ENCODE measurements around the gene BCAS3. TPM values are rescaled to one million over a fixed set of nuclear protein-coding genes. Genes with fewer than 3 reads are reported as not detected.
"Not testable (repeated sequence)": the region's sequence is repeated elsewhere in the genome, so short reads cannot be mapped to it uniquely, and the experiment has no call there.

BCAS3 gene
- total RNA-seq, 1 experiment from 2014 or later, result 9.3 TPM

DNA sequence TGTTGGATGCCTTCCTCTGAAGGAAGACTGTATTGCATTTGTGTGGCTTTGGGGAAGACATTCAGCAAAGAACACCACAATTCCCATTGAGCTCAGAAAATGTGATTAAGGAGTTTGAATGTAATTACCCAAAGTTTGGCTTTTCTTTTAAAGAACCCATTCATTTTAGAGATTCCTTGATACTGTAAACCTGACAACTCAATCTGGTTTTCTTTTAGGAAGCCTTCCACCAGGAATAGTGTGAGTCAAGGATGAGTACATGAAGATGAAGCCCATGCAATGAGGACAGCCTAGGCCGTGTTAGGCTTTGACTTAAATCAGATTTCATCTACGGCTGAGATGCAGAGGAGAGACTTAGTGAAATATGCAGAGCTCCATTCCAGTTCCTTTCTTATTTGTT, 450.3 kb downstream of the BCAS3 start:
- DNase-seq (ENCODE audit: low read depth), result no peak

DNA sequence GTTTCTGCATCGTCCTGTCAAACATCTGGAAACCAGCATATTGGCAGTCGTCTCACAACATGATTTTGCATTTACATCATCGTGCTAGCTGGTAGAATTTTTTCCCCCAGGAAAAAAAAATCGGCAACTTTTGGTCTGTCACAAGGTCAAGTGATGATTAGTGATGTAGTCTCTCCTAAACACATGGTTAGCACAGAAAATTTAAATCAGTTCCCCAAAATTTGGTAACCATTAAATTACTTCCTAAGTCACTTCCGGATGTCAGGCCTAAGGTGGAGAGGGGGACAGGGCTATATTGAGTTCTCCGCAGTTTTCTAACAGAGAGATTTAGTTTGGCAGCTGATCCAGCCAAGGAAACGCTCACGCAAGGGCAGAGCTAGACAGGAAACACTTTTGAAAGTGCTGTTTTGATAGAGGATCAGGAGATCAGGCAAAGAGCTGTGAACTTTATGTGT, 451.0 kb downstream of the BCAS3 start:
- no peak for DNase-seq (ENCODE audit: low read depth)

DNA sequence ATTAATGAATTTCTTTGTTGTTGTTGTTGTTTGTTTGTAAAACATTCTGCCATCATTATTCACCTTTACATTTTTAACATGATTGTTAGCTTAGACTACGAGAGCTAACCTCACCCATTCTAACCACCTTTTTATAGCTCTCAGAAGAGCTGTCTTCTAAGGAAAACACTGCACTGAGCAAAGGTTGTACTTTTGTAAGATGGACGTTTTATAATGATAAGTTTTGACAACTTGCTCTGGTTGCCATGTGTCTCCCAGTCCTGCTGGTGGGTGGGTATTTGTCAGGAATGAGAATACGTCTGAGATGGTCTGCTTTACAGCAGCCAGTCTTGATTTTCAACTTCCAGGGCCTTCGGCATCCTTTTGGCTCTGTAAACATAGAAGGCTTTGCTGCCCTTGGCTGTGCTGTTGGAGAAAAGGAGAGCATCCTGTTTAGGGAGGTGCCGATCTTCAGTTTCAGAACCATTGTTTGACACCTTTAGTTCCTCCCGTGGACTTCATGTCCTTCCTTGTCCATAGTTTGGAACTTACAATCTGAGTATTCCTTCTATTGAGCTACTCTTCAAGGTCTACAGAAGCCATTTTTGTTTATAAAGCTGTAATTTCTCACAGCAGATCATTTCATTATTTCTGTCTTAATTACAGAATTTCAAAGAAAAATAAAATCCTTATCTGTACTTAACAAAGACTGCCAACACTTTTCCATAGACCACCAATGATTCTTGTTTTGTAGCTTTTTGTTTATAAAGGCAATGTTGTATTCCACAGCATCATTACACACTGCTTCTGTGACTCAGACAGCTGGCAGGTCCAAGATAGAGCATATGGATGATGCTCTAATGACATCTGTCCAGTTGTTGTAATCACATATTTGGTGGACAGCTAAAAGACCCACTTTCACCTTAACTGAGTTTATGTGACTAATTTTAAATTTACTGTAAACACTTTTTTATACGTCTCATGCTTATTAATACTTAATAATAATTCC, 451.9 kb downstream of the BCAS3 start:
- DNase-seq (ENCODE audit: low read depth), result no peak

DNA sequence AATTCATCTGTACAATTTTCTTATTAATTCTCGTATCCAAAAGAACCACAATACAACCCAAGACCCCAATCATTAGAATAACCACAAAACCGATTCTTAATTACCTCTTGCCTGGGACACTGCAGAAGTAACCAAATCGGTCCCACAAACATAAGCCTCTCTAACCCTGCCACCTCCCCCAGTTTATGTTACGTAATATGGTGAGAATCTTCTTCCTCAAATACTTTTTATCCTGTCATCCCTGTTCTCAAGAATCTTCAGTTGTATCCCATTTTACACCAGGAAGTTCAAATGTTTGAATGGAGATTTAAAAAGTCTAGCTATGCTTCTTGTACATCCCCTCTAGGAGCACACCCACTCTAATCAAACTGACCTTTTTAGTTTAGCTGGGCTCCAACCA, 452.7 kb downstream of the BCAS3 start:
- no peak for DNase-seq (ENCODE audit: low read depth)

DNA sequence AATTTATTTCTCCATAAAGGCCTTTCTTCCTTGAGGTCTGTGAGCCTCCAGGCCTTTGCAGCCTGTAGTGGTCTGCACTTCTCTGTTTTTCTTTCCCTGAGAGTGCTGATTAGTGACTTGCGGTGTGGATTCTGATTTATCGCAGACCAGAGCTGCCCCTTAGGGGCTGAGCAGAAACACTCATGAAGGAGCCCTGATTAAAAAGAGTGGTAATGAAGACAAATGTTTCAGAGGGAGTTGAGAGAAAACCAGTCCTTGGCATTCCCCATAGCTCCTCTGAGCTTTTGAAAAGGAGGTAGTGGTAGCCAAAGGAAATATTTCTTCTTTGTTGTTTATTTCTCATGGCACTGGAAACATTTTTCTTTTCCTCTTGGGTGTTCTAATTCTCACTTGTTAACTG, 453.9 kb downstream of the BCAS3 start:
- DNase-seq (ENCODE audit: low read depth), result no peak

DNA sequence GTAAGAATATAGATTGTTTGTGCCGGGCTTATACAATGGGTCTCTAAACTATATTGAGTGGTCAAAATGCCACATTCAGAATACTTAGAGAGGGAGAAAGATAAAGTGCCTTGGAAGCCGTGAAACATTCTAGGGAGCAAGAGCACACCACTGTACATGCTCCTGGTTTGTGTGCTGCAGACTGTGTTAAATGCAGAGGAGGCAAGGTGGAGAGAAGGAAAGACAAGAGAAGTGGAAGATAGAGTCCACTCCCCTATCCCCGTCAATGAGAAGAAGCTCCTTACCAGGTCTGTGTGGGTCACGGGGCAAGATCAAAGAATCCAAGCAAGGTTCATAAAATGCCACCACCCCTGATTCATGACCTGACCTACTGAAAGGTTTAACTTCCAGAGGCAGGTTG, 454.9 kb downstream of the BCAS3 start:
- DNase-seq (ENCODE audit: low read depth), result no peak

DNA sequence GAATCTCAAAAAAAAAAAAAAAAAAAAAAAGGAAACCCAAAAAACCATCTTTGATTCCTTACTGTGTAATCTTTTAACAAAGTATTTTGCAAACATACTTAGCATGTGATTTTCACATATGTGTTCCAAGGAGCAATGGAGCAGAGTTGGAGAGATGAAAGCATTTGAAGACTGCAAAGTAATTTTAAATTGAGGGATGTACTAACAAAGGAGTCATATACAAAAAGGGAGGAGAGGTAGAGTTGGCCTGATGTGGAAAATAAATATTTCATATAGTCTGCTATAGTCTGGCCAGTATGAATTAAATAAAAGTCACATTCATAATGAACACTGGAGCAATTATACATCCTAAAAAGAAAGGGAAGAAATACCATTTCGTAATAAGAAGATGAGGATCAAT, 456.2 kb downstream of the BCAS3 start:
- no peak for DNase-seq (ENCODE audit: low read depth)

DNA sequence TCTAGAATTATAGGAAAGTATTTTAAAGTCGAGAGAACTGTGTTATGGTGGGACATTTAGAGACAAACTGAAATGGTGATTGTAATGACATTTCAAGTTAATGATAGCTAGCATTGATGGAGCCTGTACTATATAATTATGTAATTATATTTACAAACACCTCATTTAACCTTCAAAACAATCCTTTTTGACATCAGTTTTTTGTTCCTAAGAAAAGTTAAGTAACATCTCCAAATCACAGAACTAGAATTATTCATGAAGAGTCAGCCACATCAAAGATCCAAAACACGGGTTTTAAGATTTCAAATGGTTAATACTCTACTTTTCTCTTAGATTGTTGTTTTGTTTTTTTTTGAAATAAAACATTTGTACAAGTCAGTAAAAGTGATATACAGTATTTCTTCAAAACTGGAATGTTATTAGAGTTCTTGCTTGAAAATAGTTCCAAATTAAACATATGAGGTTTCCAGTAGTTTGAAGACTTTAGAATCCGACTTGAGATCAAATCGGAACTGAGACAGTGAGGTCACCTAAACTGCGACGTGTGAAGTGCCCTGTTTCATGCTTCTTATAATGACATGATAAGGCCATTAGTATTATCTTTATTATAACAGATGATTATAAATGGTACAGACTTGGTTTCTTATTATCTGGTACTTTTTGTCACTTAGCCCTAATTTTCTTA, 457.0 kb downstream of the BCAS3 start:
- no peak for DNase-seq (ENCODE audit: low read depth)

DNA sequence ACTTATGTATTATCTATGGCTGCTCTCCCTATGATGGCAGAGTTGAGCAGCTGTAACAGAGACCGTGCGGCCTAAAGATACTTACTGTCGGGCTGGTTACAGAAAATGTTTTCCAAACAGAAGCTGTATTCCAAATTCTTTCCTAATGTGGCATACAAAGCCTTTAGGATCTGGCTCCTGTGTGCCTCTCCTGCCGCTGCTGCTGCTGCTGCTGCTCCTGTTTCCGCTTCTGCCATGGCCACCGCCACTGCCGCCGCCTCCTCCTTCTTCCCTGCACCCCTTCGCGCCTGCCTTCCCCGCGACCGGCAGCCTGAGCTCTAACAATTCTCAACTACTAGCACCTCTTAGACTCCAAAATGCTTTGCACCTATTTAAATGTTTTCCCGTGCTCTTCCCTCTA, 458.1 kb downstream of the BCAS3 start:
- DNase-seq (ENCODE audit: low read depth), result no peak

DNA sequence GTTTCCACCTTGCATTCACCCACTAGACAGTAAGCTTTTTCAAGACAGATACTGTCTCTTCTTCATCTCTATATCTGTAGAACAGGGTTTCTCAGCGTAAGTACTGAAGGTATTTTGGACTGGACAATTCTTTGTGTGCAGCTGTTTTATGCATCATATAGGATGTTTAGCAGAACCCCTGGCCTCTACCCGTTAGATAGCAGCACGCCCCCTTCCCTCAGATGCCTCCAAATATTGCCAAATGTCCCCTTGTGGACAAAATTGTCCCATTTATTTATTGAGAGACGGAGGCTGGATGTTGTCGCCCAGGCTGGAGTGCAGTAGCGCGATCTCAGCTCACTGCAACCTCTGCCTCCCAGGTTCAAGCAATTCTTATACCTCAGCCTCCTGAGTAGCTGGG, 458.6 kb downstream of the BCAS3 start:
- DNase-seq (ENCODE audit: low read depth), result no peak

DNA sequence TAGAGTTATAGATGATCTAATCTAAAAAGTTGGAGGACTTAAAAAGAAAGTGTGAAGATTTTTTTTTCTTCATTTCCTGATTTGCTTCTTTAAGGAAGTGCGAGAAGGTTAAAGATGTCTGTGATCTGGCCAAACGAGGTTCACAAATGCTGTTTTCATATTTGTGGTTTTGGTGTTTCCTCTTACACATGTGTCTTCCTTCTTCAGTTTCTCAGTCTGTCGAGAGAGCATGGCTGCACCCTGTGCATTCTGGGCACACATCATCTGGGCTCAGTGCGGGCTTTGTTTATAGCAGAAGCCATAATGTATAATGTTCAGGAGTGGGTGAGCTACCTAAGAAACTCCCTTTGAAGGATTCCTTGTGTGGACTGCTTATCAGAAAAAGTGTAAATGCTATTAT, 461.6 kb downstream of the BCAS3 start:
- DNase-seq (ENCODE audit: low read depth), result peak; percentile 67

DNA sequence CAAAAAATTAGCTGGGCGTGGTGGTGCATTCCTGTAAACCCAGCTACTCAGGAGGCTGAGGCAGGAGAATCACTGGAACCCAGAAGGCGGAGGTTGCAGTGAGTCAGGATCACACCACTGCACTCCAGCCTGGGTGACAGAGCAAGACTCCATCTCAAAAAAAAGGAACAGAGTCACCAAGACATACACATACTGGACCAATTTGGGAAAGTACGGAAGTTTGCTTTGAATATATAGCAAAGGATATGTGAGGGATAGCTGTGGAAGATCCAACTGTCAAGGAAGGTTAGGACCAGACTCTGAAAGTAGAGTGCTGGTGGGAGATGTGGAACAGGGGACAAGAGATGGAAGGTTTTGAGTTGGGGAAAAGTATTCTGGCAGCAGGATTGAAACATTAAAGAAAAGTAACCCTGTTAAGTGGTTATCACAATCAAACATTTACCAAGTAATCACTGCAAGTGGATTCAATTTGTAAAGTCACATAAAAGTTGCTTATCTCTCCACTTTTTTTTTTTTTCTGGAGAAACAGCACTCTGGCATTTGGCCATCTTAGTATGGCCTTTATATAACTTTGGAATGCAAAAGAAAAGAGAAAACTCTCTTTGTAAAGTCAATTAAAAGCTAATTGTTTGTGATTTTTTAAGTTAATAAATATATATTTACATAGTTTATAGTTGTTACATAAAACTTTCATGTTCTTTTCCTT, 462.6 kb downstream of the BCAS3 start:
- DNase-seq (ENCODE audit: low read depth), result no peak

DNA sequence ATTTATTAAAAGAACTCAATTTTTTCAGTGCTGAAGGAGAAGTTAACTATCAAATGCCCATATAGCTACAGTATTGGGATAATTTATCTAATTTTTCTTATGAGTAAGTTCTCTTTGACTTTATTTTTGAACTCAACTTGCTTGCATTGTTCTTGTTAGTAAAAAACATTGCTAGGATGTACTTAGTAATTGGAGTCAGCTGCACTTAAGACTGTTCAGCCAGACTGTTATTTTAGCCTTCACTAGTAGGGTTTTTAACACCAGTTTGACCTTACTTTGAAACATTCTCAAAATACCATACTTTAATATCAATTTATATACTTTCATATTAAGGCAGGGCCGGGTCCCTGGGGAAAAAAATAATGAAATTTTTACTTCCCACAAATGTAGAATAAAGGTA, 465.4 kb downstream of the BCAS3 start:
- DNase-seq (ENCODE audit: low read depth), result no peak

DNA sequence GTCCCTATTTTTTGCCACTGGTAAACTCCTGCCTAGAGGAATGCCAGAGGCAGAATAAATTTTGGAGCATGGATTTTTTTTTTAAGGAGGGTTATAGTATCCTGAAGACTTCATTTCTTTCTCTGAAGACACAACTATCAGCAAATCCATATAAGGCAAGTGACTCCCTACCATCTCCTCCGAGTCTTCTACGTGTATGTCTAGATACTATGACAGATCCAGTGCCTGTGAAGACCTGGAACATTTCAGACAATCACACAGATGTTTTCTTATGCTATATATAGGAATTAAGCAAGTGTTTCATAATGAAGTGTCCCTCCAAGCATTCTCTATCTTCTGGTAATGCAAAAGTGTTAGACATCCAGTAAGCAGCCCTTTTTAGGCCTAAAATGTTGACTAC, 466.5 kb downstream of the BCAS3 start:
- DNase-seq (ENCODE audit: low read depth), result no peak

DNA sequence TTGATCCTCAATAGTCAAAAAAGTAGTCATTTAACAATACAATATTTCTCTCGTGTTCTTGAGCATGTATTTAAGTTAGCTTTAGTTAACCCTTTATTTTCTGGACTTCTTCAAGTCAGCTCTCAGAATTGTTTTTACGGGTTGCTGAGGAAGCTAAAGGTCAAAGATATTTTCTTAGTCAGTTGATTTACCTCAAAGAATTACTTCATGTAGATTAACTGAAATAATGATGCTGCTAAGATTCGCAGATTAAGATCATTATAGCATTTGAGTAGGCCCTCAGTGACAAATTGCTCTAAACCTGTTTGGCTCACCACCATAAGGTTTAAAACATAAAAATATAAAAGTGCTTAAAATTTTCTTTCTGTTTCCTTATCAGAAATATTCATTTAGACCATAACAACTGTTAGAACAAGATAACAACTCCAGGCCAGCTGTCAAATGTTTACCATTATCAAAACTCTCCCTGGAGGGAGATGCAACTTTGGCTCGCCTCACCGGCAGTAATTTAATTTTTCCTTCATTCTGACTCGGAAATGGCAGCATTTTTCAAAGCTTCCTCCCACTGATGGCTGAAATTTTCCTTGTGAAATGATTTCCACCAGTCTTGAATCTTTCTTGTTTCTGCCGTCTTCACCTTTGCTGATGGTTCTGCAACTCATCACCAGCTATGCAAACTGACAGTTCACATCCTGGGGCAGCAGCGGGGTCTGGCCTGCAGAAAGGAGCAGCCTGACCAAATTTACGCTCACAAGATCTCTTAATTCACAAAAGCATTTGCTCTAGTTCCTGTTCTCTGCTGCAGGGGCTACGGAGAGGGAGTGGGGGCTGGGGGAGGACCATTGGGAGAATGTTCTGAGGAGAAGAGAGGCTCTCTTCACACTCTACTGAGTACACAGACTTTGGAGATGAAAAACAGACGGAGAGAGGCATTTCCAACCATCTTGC, 467.2 kb downstream of the BCAS3 start:
- no peak for DNase-seq (ENCODE audit: low read depth)

DNA sequence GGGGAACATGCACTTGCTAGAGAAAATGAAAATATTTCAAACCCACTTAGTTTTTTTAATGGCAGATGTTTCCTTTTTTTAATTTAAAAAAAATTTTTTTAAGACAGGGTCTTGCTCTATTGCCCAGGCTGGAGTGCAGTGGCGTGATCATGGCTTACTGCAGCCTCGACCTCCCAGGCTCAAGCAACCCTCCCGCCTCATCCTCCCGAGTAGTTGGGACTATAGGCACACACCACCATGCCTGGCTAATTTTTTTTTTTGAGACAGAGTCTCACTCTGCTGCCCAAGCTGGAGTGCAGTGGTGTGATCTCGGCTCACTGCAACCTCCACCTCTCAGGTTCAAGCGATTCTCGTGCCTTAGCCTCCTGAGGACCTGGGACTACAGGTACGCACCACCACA, 469.2 kb downstream of the BCAS3 start:
- not testable (repeated sequence) for DNase-seq (ENCODE audit: low read depth)

DNA sequence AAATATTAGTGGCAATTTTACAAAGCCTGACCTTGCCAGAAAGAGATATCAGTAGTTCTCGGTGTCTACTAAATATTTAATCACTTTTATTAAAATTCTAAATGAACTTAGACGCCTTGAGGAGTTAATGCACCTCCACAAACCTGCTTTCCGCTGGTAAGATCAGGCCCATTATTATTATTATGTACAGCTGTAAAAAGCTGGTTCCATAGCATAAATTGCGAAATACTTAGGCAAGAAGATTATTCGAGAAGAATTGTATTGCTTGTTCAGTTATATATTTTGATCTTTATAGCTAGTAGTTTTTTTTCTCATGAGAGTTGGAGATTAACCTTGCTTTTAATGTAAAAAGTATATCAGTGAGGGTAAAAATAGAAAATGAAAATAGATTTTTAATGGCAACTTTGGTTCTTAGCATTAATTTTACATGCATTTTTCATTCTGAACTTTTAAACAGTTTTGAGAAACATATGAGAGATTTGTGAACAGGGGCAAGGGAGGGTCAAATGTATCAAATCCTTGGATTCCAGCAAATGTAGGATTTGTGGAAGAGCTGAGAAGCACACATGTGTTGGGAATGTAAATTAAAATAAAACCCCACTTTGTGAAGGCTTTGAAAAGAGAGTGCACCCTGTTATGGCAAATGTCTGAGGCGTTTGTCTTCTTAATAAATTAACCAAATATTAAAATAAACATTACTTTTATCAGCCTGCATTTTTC, 471.6 kb downstream of the BCAS3 start:
- no peak for DNase-seq (ENCODE audit: low read depth)

DNA sequence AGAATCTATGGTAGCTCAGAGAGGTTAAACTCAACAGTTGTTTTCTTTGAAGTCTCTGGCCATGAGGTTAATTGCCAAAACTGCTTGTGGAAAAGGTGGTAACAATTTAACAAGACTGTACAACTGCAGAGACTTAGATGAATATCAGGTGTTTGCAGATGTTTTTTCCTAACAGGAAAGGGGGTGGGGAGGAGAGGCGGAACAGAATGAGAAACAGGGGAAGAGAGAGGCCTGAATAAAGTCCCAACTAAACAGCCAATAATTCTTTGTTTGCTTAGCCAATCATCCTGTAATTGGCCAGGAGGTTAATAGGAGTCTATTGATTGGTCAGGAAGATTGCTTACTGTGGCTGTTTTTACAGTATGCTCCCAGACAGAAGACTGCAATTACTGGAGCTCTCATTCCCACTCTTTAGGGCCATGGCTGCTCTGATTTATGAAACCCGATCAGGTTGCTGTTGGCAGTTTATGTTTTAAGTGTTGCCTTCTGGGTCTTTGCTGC, 472.3 kb downstream of the BCAS3 start:
- peak; percentile 24 for DNase-seq (ENCODE audit: low read depth)

DNA sequence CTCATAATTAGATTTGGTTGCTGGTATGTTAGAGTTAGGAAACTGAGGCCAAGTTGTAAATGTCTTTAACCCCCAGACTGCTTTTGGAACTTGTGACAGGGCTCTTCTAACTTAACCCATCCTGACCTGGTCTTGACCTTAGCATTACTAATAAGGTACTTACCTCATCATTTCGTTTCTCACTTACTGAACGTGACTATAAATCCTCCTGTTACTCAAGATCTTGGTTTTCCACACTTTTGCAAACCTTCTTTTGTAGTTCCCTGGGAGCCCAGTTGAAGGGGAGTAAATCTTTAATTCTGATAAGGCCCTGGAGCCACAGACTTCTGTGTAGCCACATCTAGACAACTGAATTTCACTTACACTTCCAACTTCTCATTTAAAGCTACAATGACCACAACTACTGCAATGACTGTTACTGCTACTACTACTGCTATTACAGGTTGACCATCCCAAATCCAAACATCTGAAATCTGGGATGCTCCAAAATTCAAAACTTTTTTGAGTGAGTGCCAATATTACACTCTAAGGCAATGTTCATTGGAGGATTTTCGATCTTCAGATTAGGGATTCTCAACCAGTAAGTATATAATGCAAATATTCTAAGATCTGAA, 473.1 kb downstream of the BCAS3 start:
- peak; percentile 36 for DNase-seq (ENCODE audit: low read depth)

DNA sequence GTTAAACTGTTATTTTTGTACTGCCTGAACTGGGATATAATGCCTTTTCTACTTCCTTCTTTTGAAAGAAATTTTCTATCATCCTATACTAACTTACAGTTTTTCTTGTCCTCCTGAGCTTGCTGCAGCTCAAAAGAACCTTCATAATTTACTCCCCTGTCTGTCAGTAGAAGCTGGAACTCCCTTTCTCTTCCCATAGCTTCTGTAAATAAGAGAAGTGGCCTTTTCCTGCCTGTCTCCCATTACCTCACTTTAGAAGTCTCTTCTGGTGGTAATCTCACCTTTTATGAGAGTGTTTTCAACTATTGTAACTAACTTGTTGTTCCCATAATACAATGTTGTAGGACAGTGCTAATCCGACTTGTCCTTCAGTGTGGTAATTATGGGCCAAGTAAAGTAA, 475.2 kb downstream of the BCAS3 start:
- DNase-seq (ENCODE audit: low read depth), result no peak
